ENCODE data around the gene WDR73. TPM values are rescaled to one million over a fixed set of nuclear protein-coding genes. Genes with fewer than 3 reads are reported as not detected.

Gene WDR73
- polyA plus RNA-seq, 1 donor (not counting 4 experiments of a cell fraction or from before 2014, with no cell fraction given) = 23.6 TPM

- H3K4me1 ChIP-seq (ENCODE audit: control insufficient read depth, extremely low read depth, insufficient read depth, low read length) = no peaks in the 10 kb centered on the region
- DNase-seq (ENCODE audit: low read depth, low spot score) (no peak), FAIRE-seq (no peak)
- no peak overlapping the region for H3K9ac ChIP-seq (ENCODE audit: control insufficient read depth, extremely low read depth, insufficient read depth, low read length)
- dilution Hi-C loops (cut with MboI; ENCODE audit: extremely low pct_ligation_motif_present, low sequenced_read_pairs) = no loop called here
- H3K9me1 ChIP-seq (ENCODE audit: control insufficient read depth, extremely low read depth, insufficient read depth, low read length) = no peaks in the 10 kb centered on the region
- no peak overlapping the region for H2AFZ ChIP-seq (ENCODE audit: control insufficient read depth, low read length)
- peaks cover 0 to 11% of the 10 kb centered on the region in 2 experiments for H3K36me3 ChIP-seq (ENCODE audit: control insufficient read depth in 2 of 2, extremely low read depth in 1 of 2, insufficient read depth in 2 of 2, low read length in 2 of 2)
- TF ChIP-seq EZH2 (IDR thresholded peaks at IDR 0.05; ENCODE audit: low read length) (no peak), CTCF (optimal IDR thresholded peaks at IDR 0.05 in 1 of 3, IDR thresholded peaks at IDR 0.05 in 1 of 3, conservative IDR thresholded peaks at IDR 0.05 in 1 of 3; ENCODE audit: extremely low read depth in 1 of 3, insufficient read depth in 2 of 3, low read length in 3 of 3) (no peak)
- H3K4me3 ChIP-seq (ENCODE audit: control insufficient read depth in 2 of 3, extremely low read depth in 1 of 3, insufficient read depth in 2 of 3, low read depth in 1 of 3, low read length in 3 of 3) = no peak overlapping the region
- no peak overlapping the region for H3K4me2 ChIP-seq (ENCODE audit: control insufficient read depth, extremely low read depth, insufficient read depth, low read depth, low read length)
- no peaks in the 10 kb centered on the region for H3K79me2 ChIP-seq (ENCODE audit: control insufficient read depth, insufficient read depth, low read length)
- H3K27ac ChIP-seq (ENCODE audit: control insufficient read depth, insufficient read depth, low read length) = no peak overlapping the region
- H3K27me3 ChIP-seq (ENCODE audit: control insufficient read depth, extremely low read depth, insufficient read depth, low read length) = no peaks in the 10 kb centered on the region
- no peaks in the 10 kb centered on the region for H4K20me1 ChIP-seq (ENCODE audit: control insufficient read depth, extremely low read depth, insufficient read depth, low read length)
- H3K9me3 ChIP-seq (ENCODE audit: control insufficient read depth, low read depth, low read length) = no peaks in the 10 kb centered on the region
These were observed 48.6 kb downstream of the WDR73 start for GRCh38 chr15:84605554-84605882.

- no peaks in the 10 kb centered on the region for H3K27me3 ChIP-seq (ENCODE audit: control insufficient read depth, extremely low read depth, insufficient read depth, low read length)
- H2AFZ ChIP-seq (ENCODE audit: control insufficient read depth, low read length) = no peak overlapping the region
- H3K9me1 ChIP-seq (ENCODE audit: control insufficient read depth, extremely low read depth, insufficient read depth, low read length) = no peaks in the 10 kb centered on the region
- no peaks in the 10 kb centered on the region for H3K4me1 ChIP-seq (ENCODE audit: control insufficient read depth, extremely low read depth, insufficient read depth, low read length)
- dilution Hi-C loops (cut with MboI; ENCODE audit: extremely low pct_ligation_motif_present, low sequenced_read_pairs) = no loop called here
- no peak overlapping the region for H3K27ac ChIP-seq (ENCODE audit: control insufficient read depth, insufficient read depth, low read length)
- H3K79me2 ChIP-seq (ENCODE audit: control insufficient read depth, insufficient read depth, low read length) = no peaks in the 10 kb centered on the region
- TF ChIP-seq CTCF (optimal IDR thresholded peaks at IDR 0.05 in 1 of 3, IDR thresholded peaks at IDR 0.05 in 1 of 3, conservative IDR thresholded peaks at IDR 0.05 in 1 of 3; ENCODE audit: extremely low read depth in 1 of 3, insufficient read depth in 2 of 3, low read length in 3 of 3) (no peak), EZH2 (IDR thresholded peaks at IDR 0.05; ENCODE audit: low read length) (no peak)
- no peak overlapping the region for H3K9ac ChIP-seq (ENCODE audit: control insufficient read depth, extremely low read depth, insufficient read depth, low read length)
- peaks cover 0 to 11% of the 10 kb centered on the region in 2 experiments for H3K36me3 ChIP-seq (ENCODE audit: control insufficient read depth in 2 of 2, extremely low read depth in 1 of 2, insufficient read depth in 2 of 2, low read length in 2 of 2)
- FAIRE-seq = no peak
- H3K4me2 ChIP-seq (ENCODE audit: control insufficient read depth, extremely low read depth, insufficient read depth, low read depth, low read length) = no peak overlapping the region
- no peaks in the 10 kb centered on the region for H3K9me3 ChIP-seq (ENCODE audit: control insufficient read depth, low read depth, low read length)
- no peaks in the 10 kb centered on the region for H4K20me1 ChIP-seq (ENCODE audit: control insufficient read depth, extremely low read depth, insufficient read depth, low read length)
- DNase-seq (ENCODE audit: low read depth, low spot score) = no peak
- no peak overlapping the region for H3K4me3 ChIP-seq (ENCODE audit: control insufficient read depth in 2 of 3, extremely low read depth in 1 of 3, insufficient read depth in 2 of 3, low read depth in 1 of 3, low read length in 3 of 3)
These were observed 49.1 kb downstream of the WDR73 start for GRCh38 chr15:84604826-84605553.
